GM13976 (cell line): ENCODE data around the gene CBX4.

ENCODE experiments used
- DNase-seq: peaks from one replicate; pipeline ENCODE4 v3.0.0; 2012; ENCODE audit warnings: low spot score
- CTCF ChIP-seq: IDR thresholded peaks from 2 replicates; pipeline ENCODE4 v1.5.1; 2012; ENCODE audit warnings: borderline replicate concordance, mild to moderate bottlenecking; ENCODE audit not compliant: insufficient read depth; ENCODE audit errors: extremely low read depth, missing control alignments, control extremely low read depth
- in situ Hi-C: fragments of 300-500 bp; cut with MboI; formaldehyde crosslinking; loops from one replicate; pipeline ENCODE4 v1.12.0; 2022; ENCODE audit warnings: low sequenced_read_pairs, mixed read lengths, inconsistent platforms; ENCODE audit not compliant: unreplicated experiment

The CBX4 gene

GRCh38 chr17:79845601-79845949, 6.3 kb upstream of the CBX4 start:
- TF ChIP-seq CTCF: no peak
- no peak for DNase-seq
- in situ Hi-C loops: no loop called here

GRCh38 chr17:79844869-79845600, 5.8 kb upstream of the CBX4 start:
- in situ Hi-C loops: loop anchor here (5.0 kb wide), 1 partner anchor 38 kb away; no protein-coding TSS in a partner anchor
- peak; percentile 88 for DNase-seq
- peak; percentile 91 for TF ChIP-seq CTCF

- peak; percentile 58 for DNase-seq
- in situ Hi-C loops: loop anchor here (5.0 kb wide), 1 partner anchor 37 kb away; no protein-coding TSS in a partner anchor
- no peak for TF ChIP-seq CTCF
These were observed 4.9 kb upstream of the CBX4 start for GRCh38 chr17:79843816-79844800.

- in situ Hi-C loops: loop anchor here (5.0 kb wide), 1 partner anchor 36 kb away; no protein-coding TSS in a partner anchor
- no peak for TF ChIP-seq CTCF
- no peak for DNase-seq
These were observed 4.2 kb upstream of the CBX4 start for GRCh38 chr17:79843474-79843815.

GRCh38 chr17:79842656-79843473, 3.6 kb upstream of the CBX4 start:
- in situ Hi-C loops: loop anchor here (5.0 kb wide), 1 partner anchor 36 kb away; no protein-coding TSS in a partner anchor
- no peak for TF ChIP-seq CTCF
- peak; percentile 51 for DNase-seq
